Smooth muscle cell of the pulmonary artery (primary cell): Measurements from ENCODE around the gene ALOX12B. TPM values are rescaled to one million over a fixed set of nuclear protein-coding genes. Genes with fewer than 3 reads are reported as not detected.

Source experiments
- total RNA-seq: library from RNA; depleted of rRNA; stranded (reverse); fragments of >200 nt; gene quantifications from 2 replicates; pipeline ENCODE4 v1.2.3, GENCODE V29; 2014

ALOX12B gene
- total RNA-seq, result not detected in 2 replicates

DNA sequence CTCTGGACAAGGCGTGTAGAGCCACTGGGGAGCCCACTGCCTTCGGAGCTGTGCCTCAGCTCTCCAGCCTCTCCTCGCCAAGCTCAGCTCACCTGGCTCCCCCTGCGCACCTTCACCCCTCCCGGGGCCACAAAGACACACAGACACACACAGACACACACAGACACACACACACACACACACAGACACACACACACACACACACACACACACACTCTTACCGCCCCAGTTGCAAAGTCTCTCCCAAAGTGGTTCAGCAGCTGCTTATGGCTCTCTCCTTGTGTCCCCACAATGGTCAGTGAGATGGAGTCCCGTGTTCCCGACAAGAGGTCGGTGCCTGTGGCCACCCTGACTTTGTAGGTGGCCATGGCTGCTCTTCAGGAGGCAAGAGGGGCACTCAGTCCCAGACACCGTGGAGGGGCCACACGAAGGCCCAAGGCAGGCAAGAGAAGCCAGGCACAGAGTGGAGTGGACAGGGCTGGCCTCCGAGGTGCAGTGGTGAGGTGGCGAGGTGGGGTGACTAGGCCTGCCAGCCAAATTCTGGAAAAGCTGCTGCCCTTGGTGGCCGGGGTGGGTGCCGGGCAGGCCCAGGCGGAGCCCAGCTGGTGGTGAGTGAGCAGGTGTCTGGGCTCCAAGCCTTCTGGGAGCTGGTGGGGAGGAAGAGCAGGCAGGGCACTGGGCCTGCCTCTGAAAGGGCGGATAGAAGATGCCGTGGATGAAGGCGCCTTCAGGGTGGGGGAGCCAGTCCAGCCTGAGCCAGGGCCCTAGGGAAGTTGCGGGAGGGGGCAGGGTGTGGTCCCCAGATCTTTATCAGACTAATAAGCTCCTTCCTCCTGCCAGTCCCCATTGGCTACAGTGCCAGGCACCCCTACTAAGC is at the start of gene ALOX12B:
ALOX12B (minus strand) TSS at position 642 of the 877 bp plus-strand sequence; CDS start at position 368, 274 bp downstream.

GRCh38 chr17:8123695-8124349 is 36.3 kb upstream of the ALOX12B start, which contains the start of gene HES7:
TSS of gene HES7 (minus strand) at chr17:8124106. CDS start at chr17:8124084, 22 bp downstream.

GRCh38 chr17:8117980-8118768 is 30.7 kb upstream of the ALOX12B start, which contains the start of gene ALOXE3:
TSS of gene ALOXE3 (minus strand) at chr17:8118514. CDS start at chr17:8117990, 524 bp downstream.

GRCh38 chr17:8038954-8039610 is 48.4 kb downstream of the ALOX12B start, which contains the start of gene ALOX15B:
TSS of gene ALOX15B (plus strand) at chr17:8039059. CDS start at chr17:8039156, 97 bp downstream.

Other genes with a start within 250 kb of the ALOX12B start
- 0.13 and 0.20 TPM in 2 replicates for gene TMEM88, start 232.7 kb downstream of the ALOX12B start, total RNA-seq
- gene NAA38, start 230.2 kb downstream of the ALOX12B start, total RNA-seq, result 28.9 and 30.6 TPM in 2 replicates
- gene CYB5D1, start 229.7 kb downstream of the ALOX12B start, total RNA-seq, result 11.5 and 14.7 TPM in 2 replicates
- 152 and 164 TPM in 2 replicates for gene CHD3, start 198.9 kb downstream of the ALOX12B start, total RNA-seq
- gene RNF227, start 171.4 kb downstream of the ALOX12B start, total RNA-seq, result 4.0 and 6.9 TPM in 2 replicates
- gene KCNAB3, start 157.9 kb downstream of the ALOX12B start, total RNA-seq, result 0.23 and 0.33 TPM in 2 replicates
- gene TRAPPC1, start 155.8 kb downstream of the ALOX12B start, total RNA-seq, result 79.2 and 80.7 TPM in 2 replicates
- 16.8 and 18.3 TPM in 2 replicates for gene CNTROB, start 155.5 kb downstream of the ALOX12B start, total RNA-seq
- not detected in 2 replicates for gene GUCY2D, start 85.1 kb downstream of the ALOX12B start, total RNA-seq
- 0.07 and 1.2 TPM in 2 replicates for gene ALOX15B, start 48.7 kb downstream of the ALOX12B start, total RNA-seq
- gene ALOXE3, start 30.8 kb upstream of the ALOX12B start, total RNA-seq, result not detected in 2 replicates
- gene HES7, start 36.4 kb upstream of the ALOX12B start, total RNA-seq, result 0.13 TPM in 1 of 2 replicates, not detected in the other
- gene PER1, start 64.7 kb upstream of the ALOX12B start, total RNA-seq, result 8.3 and 16.0 TPM in 2 replicates
- 11.6 and 12.8 TPM in 2 replicates for gene VAMP2, start 75.2 kb upstream of the ALOX12B start, total RNA-seq
- 27.2 and 30.0 TPM in 2 replicates for gene TMEM107, start 88.7 kb upstream of the ALOX12B start, total RNA-seq
- 5.7 and 7.7 TPM in 2 replicates for gene BORCS6, start 102.5 kb upstream of the ALOX12B start, total RNA-seq
- gene AURKB, start 122.9 kb upstream of the ALOX12B start, total RNA-seq, result 2.8 and 5.5 TPM in 2 replicates
- 6.8 and 7.9 TPM in 2 replicates for gene CTC1, start 160.3 kb upstream of the ALOX12B start, total RNA-seq
- gene PFAS, start 161.6 kb upstream of the ALOX12B start, total RNA-seq, result 14.1 and 27.2 TPM in 2 replicates
- 7.9 and 9.4 TPM in 2 replicates for gene RANGRF, start 201.0 kb upstream of the ALOX12B start, total RNA-seq
- gene SLC25A35, start 207.7 kb upstream of the ALOX12B start, total RNA-seq, result 0.78 and 1.3 TPM in 2 replicates
- gene ARHGEF15, start 222.5 kb upstream of the ALOX12B start, total RNA-seq, result 0.03 and 0.07 TPM in 2 replicates